ENCODE data around the gene TLR10.

The TLR10 gene

DNA sequence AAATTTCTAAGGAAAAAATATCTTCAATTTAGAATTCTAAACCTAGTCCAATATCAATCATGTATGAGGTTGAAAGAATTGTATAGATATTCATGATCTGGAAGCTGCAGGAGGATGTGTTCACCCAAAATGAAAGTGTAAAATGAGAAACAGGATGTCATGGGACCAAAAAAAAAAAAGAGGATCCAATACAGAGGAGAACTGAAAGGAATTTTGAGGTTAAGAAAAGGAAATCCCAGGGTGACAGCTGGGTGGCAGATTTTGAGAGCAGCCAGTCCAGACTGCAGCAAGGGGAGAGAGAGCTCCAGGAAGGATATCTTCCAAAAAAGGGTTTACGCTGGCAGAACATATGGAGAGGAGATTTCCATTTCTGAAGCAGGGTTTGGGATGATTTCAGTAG is 38.9 kb downstream of the TLR10 start:
- no peak for DNase-seq (ENCODE audit: low spot score)
- no peak overlapping the region for H3K27ac ChIP-seq (ENCODE audit: poor library complexity, severe bottlenecking)

DNA sequence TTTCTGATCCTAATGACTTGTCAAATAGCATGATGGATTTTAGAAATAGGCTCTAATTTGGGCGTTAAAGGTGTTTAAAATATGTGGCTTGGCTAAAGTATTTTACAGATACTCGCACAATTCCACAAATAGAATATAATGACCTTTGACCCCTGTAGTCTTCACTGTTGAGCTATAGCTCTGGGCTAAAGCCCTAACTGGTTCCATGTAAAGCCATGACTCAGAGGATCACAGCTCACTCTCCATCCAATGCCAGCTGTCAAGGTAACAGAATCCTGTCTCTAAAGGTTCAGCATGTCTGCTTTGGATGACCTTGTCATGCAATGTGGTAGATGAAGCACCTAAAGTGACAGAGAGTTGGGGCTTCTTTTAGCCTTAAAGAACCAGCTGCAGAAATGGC is 42.5 kb downstream of the TLR10 start:
- no peak for TF ChIP-seq CTCF (IDR thresholded peaks at IDR 0.05; ENCODE audit: poor library complexity, severe bottlenecking)
- H3K4me3 ChIP-seq (ENCODE audit: severe bottlenecking), result no peak overlapping the region
- ATAC-seq (ENCODE audit: low read depth) (no peak), DNase-seq (ENCODE audit: low spot score) (no peak)
- H3K4me1 ChIP-seq (ENCODE audit: insufficient read depth, poor library complexity, severe bottlenecking), result no peaks in the 10 kb centered on the region
- no peaks in the 10 kb centered on the region for H3K36me3 ChIP-seq (ENCODE audit: low read depth)
- no peak overlapping the region for H3K27ac ChIP-seq (ENCODE audit: poor library complexity, severe bottlenecking)
- no peaks in the 10 kb centered on the region for H3K9me3 ChIP-seq (ENCODE audit: severe bottlenecking)
- H3K27me3 ChIP-seq (ENCODE audit: insufficient read depth, poor library complexity, severe bottlenecking), result no peaks in the 10 kb centered on the region

More for the DNA sequence above, 38.9 kb downstream of the TLR10 start:
- no peak for TF ChIP-seq CTCF (IDR thresholded peaks at IDR 0.05; ENCODE audit: poor library complexity, severe bottlenecking)
- ATAC-seq (ENCODE audit: low read depth), result no peak
- Histone ChIP-seq H3K36me3 (ENCODE audit: low read depth) (no peaks in the 10 kb centered on the region), H3K4me1 (ENCODE audit: insufficient read depth, poor library complexity, severe bottlenecking) (no peaks in the 10 kb centered on the region), H3K4me3 (ENCODE audit: severe bottlenecking) (no peak overlapping the region), H3K9me3 (ENCODE audit: severe bottlenecking) (no peaks in the 10 kb centered on the region), H3K27me3 (ENCODE audit: insufficient read depth, poor library complexity, severe bottlenecking) (no peaks in the 10 kb centered on the region)

- no peak for ATAC-seq (ENCODE audit: low read depth)
- DNase-seq (ENCODE audit: low spot score), result no peak
- no peaks in the 10 kb centered on the region for H3K27me3 ChIP-seq (ENCODE audit: insufficient read depth, poor library complexity, severe bottlenecking)
- no peak overlapping the region for H3K4me3 ChIP-seq (ENCODE audit: severe bottlenecking)
- no peaks in the 10 kb centered on the region for H3K36me3 ChIP-seq (ENCODE audit: low read depth)
- H3K9me3 ChIP-seq (ENCODE audit: severe bottlenecking), result no peaks in the 10 kb centered on the region
- TF ChIP-seq CTCF (IDR thresholded peaks at IDR 0.05; ENCODE audit: poor library complexity, severe bottlenecking), result no peak
- H3K27ac ChIP-seq (ENCODE audit: poor library complexity, severe bottlenecking), result no peak overlapping the region
- H3K4me1 ChIP-seq (ENCODE audit: insufficient read depth, poor library complexity, severe bottlenecking), result no peaks in the 10 kb centered on the region
These were observed 43.6 kb downstream of the TLR10 start for GRCh38 chr4:38738940-38739803.

- Histone ChIP-seq H3K27me3 (ENCODE audit: insufficient read depth, poor library complexity, severe bottlenecking) (no peaks in the 10 kb centered on the region), H3K4me3 (ENCODE audit: severe bottlenecking) (no peak overlapping the region), H3K9me3 (ENCODE audit: severe bottlenecking) (no peaks in the 10 kb centered on the region), H3K27ac (ENCODE audit: poor library complexity, severe bottlenecking) (no peak overlapping the region), H3K4me1 (ENCODE audit: insufficient read depth, poor library complexity, severe bottlenecking) (no peaks in the 10 kb centered on the region), H3K36me3 (ENCODE audit: low read depth) (no peaks in the 10 kb centered on the region)
- DNase-seq (ENCODE audit: low spot score) (no peak), ATAC-seq (ENCODE audit: low read depth) (no peak)
- no peak for TF ChIP-seq CTCF (IDR thresholded peaks at IDR 0.05; ENCODE audit: poor library complexity, severe bottlenecking)
These were observed 46.9 kb downstream of the TLR10 start for GRCh38 chr4:38735870-38736269.

DNA sequence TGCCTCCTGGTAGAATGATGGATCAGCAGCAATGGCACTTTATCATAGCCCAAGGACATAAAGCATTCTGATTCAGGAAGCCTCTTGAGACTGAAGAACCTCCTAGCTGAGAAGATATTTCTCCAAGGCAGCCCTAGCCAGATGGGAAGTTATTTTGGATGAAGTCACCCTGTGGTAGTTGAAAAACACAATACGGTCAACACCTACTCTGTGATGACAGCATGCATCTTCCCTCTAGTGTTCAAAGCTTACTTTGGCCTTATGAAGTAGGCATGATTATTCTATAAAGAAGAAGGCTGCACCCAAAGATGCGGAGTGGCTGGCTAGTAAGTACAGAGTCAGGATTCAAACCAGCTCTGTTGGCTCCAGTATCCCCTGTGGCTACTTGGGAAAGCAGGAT is 47.9 kb downstream of the TLR10 start:
- Histone ChIP-seq H3K27me3 (ENCODE audit: insufficient read depth, poor library complexity, severe bottlenecking) (no peaks in the 10 kb centered on the region), H3K27ac (ENCODE audit: poor library complexity, severe bottlenecking) (no peak overlapping the region), H3K4me3 (ENCODE audit: severe bottlenecking) (no peak overlapping the region), H3K4me1 (ENCODE audit: insufficient read depth, poor library complexity, severe bottlenecking) (no peaks in the 10 kb centered on the region), H3K36me3 (ENCODE audit: low read depth) (no peaks in the 10 kb centered on the region), H3K9me3 (ENCODE audit: severe bottlenecking) (no peaks in the 10 kb centered on the region)
- DNase-seq (ENCODE audit: low spot score), result no peak
- TF ChIP-seq CTCF (IDR thresholded peaks at IDR 0.05; ENCODE audit: poor library complexity, severe bottlenecking), result no peak
- ATAC-seq (ENCODE audit: low read depth), result no peak
